Inflammatory macrophage treated with lipopolysaccharide for 1 hour (primary cell): ENCODE data around the gene RGS18.
"Not testable (repeated sequence)": the region's sequence is repeated elsewhere in the genome, so short reads cannot be mapped to it uniquely, and the experiment has no call there.

ENCODE experiments used
- DNase-seq, 2 donors: peaks; one replicate each; pipeline ENCODE4 v3.0.0-alpha.2; 2020 to 2022

RGS18 gene

GRCh38 chr1:192158181-192158580, at the start of gene RGS18:
TSS of gene RGS18 (plus strand) at chr1:192158462. CDS start at chr1:192158638, 176 bp downstream.
- peak; percentile 95 to 96 for DNase-seq

DNA sequence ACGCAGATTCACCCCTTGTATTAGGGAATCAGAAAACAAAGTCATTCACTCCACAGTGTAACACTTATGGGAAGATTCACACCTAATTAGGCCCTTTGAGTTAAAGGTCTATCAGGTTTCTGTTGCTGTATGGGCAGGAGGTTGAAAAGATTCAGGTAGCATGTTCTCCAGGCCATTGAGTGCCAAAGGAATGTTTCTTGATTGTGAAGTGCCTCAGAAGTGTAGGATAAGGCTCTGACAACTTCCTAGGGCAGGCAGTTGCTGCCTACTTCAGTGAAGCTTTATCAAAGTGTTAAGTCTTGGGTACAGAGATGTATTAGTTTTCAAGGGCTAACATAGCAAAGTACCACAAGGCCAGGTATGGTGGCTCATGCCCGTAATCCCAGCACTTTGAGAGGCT, 48.7 kb upstream of the RGS18 start:
- DNase-seq: no peak

GRCh38 chr1:192115000-192115399, 43.3 kb upstream of the RGS18 start:
- no peak for DNase-seq

GRCh38 chr1:192118881-192119405, 39.3 kb upstream of the RGS18 start:
- DNase-seq: no peak

GRCh38 chr1:192119701-192120100, 38.6 kb upstream of the RGS18 start:
- no peak for DNase-seq

- DNase-seq: no peak
Measured at GRCh38 chr1:192122668-192123067, 35.6 kb upstream of the RGS18 start.

DNA sequence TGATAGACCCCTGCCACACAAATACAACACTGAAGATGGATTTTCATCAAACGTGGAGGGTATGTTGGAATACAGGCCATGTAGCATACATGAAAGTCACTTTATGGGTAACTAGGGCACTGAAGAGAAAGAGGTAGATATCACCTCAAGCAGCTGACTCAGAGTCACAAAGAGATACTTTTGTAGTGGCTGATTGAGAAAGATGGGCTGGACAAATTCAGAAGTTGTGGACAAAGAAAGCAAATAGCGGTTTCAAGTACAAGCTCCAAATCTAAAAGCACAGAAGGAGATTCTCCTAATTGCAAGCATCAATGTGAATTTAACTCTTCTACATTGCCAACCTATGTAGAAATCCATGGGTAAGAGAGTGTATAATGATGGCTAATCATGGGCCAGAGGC, 35.0 kb upstream of the RGS18 start:
- no peak for DNase-seq

DNA sequence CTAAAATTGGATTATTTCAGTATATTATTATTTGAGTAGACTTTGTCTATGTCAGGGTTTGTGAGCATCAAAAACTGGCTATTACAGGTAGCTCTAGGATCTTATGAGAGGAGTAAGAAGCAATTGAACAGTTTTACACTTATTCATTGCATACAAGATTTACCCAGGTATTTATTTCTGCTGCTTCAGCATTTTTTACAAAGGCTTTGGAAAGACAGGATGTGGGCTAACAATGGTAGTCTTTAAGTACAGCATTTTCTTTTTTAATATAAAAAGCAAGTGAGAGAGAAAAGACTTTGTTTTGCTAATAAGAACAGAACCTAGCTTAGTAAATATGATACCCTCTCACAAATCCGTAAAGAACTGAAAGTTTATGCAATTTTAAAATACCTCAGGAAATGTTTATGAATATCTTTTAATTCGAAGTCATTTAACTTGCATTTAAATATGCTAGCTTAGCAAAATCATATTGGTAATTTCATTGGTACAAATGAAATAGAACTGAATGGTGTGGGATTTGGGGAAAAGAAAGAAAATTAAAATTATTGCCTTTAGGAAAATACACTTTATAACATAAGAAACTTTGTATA, 32.1 kb upstream of the RGS18 start:
- no peak for DNase-seq

GRCh38 chr1:192130175-192130574, 28.1 kb upstream of the RGS18 start:
- DNase-seq: no peak

GRCh38 chr1:192130865-192131264, 27.4 kb upstream of the RGS18 start:
- not testable (repeated sequence) for DNase-seq

DNA sequence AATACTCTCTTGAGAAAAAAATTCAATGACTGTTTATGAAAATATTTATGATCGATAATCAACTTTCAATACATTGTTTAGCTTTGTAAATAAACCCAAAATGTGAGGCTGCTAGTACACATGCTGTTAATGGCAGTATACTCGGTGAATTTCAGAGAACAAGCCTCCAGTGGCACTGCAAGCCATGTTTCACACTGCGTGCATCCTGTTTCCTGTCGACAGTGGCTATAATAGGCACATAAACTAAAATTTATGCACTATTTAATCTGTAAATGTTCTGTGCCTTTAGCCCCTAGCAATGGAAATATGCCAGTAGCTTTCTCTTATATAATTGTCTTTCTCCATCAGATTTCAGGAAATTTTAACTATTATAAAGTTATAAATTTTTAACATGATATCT, 26.3 kb upstream of the RGS18 start:
- no peak for DNase-seq

DNA sequence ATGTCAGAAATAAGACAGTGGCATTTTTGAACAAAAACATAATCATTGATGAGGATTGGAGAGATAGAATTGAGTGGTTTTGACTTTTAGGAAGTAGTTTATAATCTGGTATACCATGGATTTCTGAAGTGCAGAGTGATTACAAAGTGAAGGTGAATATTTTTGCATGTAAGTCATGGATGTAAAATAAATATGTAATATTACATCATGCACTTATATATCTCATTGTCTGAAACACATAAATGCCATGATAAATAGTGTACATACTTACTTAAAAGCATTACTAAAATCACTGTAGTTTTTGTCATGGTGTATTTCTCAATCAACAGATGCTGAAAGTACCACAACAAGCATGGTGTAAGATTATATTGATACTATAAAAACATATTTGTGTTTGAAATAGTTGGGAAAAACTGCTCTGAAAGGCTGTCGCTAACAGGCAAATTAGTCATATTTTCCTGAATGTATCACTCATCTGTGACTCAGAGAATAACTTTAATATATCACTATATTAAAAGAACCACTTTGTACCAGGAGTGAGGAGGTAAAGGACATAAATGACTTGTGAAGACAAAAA, 24.8 kb upstream of the RGS18 start:
- no peak for DNase-seq

GRCh38 chr1:192140382-192140781, 17.9 kb upstream of the RGS18 start:
- no peak for DNase-seq

- DNase-seq: no peak
Measured at GRCh38 chr1:192147221-192147620, 11.0 kb upstream of the RGS18 start.

- no peak for DNase-seq
Measured at GRCh38 chr1:192147696-192148095, 10.6 kb upstream of the RGS18 start.

GRCh38 chr1:192151176-192151575, 7.1 kb upstream of the RGS18 start:
- no peak for DNase-seq

- no peak for DNase-seq
Measured at GRCh38 chr1:192153276-192153675, 5.0 kb upstream of the RGS18 start.

DNA sequence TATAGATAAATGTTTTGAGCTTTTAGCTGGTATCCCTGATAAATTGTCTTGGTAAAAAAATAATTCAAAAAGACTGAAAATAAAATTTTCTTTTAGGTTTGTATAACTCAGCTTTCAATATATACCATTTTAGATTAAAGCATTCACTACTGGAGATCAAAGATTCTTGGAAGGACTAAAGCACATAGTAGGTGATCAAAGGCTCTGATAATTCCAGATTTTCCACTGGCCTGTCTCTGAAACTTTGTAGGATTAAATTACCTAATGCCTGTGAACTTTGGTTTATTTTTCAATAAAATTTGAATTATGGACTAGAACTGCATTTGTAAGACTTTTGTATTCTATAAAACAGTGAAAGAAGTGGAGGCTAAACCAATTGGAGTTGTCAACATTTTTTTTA, 1.2 kb upstream of the RGS18 start:
- no peak for DNase-seq

GRCh38 chr1:192159014-192159413, 752 bp downstream of the RGS18 start:
- DNase-seq: peak; percentile 56 to 59

DNA sequence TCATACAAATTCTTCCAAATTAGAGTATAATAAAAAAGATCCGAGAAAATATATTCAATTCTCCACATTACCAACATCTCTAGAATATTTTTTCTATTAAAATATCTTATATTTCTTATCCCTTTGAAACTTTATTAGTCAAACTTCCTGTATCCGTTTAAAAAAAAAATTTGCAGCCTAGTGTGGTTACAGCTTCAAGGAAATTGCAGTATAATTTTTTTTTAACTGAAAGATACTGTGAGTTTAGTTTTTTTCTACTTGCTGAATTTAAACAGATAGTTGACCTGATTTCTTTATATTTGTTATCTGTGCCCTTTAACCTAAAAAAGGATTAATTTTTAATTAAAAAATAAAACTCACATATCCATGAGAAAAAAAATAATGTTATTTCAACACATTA, 1.5 kb downstream of the RGS18 start:
- peak; percentile 43 to 44 for DNase-seq

- no peak for DNase-seq
Measured at GRCh38 chr1:192160196-192160595, 1.9 kb downstream of the RGS18 start.

GRCh38 chr1:192161976-192162375, 3.7 kb downstream of the RGS18 start:
- DNase-seq: peak; percentile 23 to 29

- DNase-seq: no peak
Measured at GRCh38 chr1:192162376-192162775, 4.1 kb downstream of the RGS18 start.

DNA sequence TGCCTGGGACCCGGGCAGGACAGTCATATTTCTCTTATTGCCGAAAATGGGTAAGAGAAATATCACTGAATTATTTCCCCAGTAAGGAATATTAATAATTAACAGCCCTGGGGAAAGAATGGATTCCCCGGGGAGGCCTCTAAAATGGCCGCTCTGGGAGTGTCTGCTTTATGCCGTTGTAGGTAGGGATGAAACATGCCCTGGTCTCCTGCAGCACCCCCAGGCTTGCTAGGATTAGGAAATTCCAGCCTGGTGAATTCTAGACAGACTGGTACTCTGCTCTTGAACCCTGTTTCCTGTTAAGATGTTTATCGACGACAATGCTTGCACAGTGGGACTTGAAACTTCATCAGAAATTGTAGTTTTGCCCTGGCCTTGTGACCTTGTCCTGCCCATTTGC, 6.7 kb downstream of the RGS18 start:
- DNase-seq: not testable (repeated sequence)

GRCh38 chr1:192167011-192167410, 8.7 kb downstream of the RGS18 start:
- no peak for DNase-seq
